Neural cell (in vitro differentiated cells): ENCODE data around the gene ILRUN. TPM values are rescaled to one million over a fixed set of nuclear protein-coding genes. Genes with fewer than 3 reads are reported as not detected.

Source experiments
- H2AFZ ChIP-seq: fragments of 200-600, 300-800 bp; sonication (generic), shearing (Covaris generic); 2 replicates; pipeline ENCODE4 v1.6.0; 2014; ENCODE audit warnings: low read depth, mild to moderate bottlenecking, antibody characterized with exemption, low read length, moderate library complexity
- H3F3A ChIP-seq: fragments of 200-600 bp; shearing (Covaris generic); 2 replicates; pipeline ENCODE4 v1.6.1; 2016; ENCODE audit warnings: mild to moderate bottlenecking, moderate library complexity, mixed read lengths, antibody characterized with exemption, low read length; ENCODE audit not compliant: insufficient read depth, poor library complexity, severe bottlenecking
- H3K27ac ChIP-seq: fragments of 200-600, 300-800 bp; sonication (generic), shearing (Covaris generic); 2 replicates; pipeline ENCODE4 v1.5.1; 2014; ENCODE audit warnings: mild to moderate bottlenecking, low read length, moderate library complexity
- H3K27me3 ChIP-seq: fragments of 300-800, 200-600 bp; sonication (generic), shearing (Covaris generic); 2 replicates; pipeline ENCODE4 v1.6.0; 2014; ENCODE audit warnings: mild to moderate bottlenecking, low read depth, low read length, moderate library complexity; ENCODE audit not compliant: insufficient read depth
- H3K36me3 ChIP-seq: fragments of 300-800, 200-600 bp; sonication (generic), shearing (Covaris generic); 2 replicates; pipeline ENCODE4 v1.5.1; 2014; ENCODE audit warnings: mild to moderate bottlenecking, antibody characterized with exemption, low read length, moderate library complexity; ENCODE audit not compliant: insufficient read depth
- H3K4me2 ChIP-seq: fragments of 300-800, 200-600 bp; sonication (generic), shearing (Covaris generic); 2 replicates; pipeline ENCODE4 v1.6.0; 2014; ENCODE audit warnings: mild to moderate bottlenecking, low read length
- H3K4me3 ChIP-seq: fragments of 300-800, 200-600 bp; sonication (generic), shearing (Covaris generic); 2 replicates; pipeline ENCODE4 v1.5.1; 2014; ENCODE audit warnings: mild to moderate bottlenecking, low read length, moderate library complexity
- H3K79me2 ChIP-seq: fragments of 200-600 bp; shearing (Covaris generic); replicated peaks from 2 replicates; pipeline ENCODE4 v1.6.0; 2014; ENCODE audit warnings: mild to moderate bottlenecking, low read length, moderate library complexity; ENCODE audit not compliant: insufficient read depth
- H3K9ac ChIP-seq: fragments of 300-800, 200-600 bp; sonication (generic), shearing (Covaris generic); 2 replicates; pipeline ENCODE4 v1.6.1; 2016; ENCODE audit warnings: mild to moderate bottlenecking, low read length, mixed read lengths
- H3K9me2 ChIP-seq: fragments of 200-600 bp; shearing (Covaris generic); 2 replicates; pipeline ENCODE4 v1.6.1; 2016; ENCODE audit warnings: mild to moderate bottlenecking, low read length, mixed read lengths; ENCODE audit not compliant: insufficient read depth
- H3K9me3 ChIP-seq: fragments of 200-600, 300-800 bp; sonication (generic), shearing (Covaris generic); 2 replicates; pipeline ENCODE4 v1.6.1; 2016; ENCODE audit warnings: mild to moderate bottlenecking, mixed run types, low read length, moderate library complexity, mixed read lengths
- H4K20me1 ChIP-seq: fragments of 200-600 bp; shearing (Covaris generic); 2 replicates; pipeline ENCODE4 v1.6.1; 2016; ENCODE audit warnings: mild to moderate bottlenecking, mixed run types; ENCODE audit not compliant: insufficient read depth
- CTCF ChIP-seq: fragments of 450-650 bp; IDR thresholded peaks from 2 replicates; pipeline ENCODE4 v1.5.1; 2014; ENCODE audit warnings: antibody characterized with exemption, mild to moderate bottlenecking, moderate library complexity; ENCODE audit not compliant: poor library complexity, severe bottlenecking
- EP300 ChIP-seq: fragments of 450-650 bp; conservative IDR thresholded peaks from 2 replicates; pipeline ENCODE4 v1.6.1; 2014; ENCODE audit warnings: antibody characterized with exemption, mild to moderate bottlenecking, moderate library complexity; ENCODE audit not compliant: poor library complexity, severe bottlenecking
- EZH2 ChIP-seq: fragments of 200-600, 300-800 bp; shearing (Covaris generic), sonication (generic); IDR thresholded peaks from 2 replicates; pipeline ENCODE4 v1.6.1; 2014; ENCODE audit warnings: antibody characterized with exemption, low read length, borderline replicate concordance, mild to moderate bottlenecking; ENCODE audit not compliant: insufficient read depth, poor library complexity, severe bottlenecking
- MXI1 ChIP-seq: fragments of 450-650 bp; conservative IDR thresholded peaks from 2 replicates; pipeline ENCODE4 v1.6.1; 2014; ENCODE audit warnings: antibody characterized with exemption, mild to moderate bottlenecking; ENCODE audit not compliant: poor library complexity, severe bottlenecking
- POLR2AphosphoS5 ChIP-seq: IDR thresholded peaks from 2 replicates; pipeline ENCODE4 v1.6.1; 2012
- RAD21 ChIP-seq: fragments of 450-650 bp; conservative IDR thresholded peaks from 2 replicates; pipeline ENCODE4 v1.6.1; 2014; ENCODE audit warnings: antibody characterized with exemption, mild to moderate bottlenecking, moderate library complexity
- REST ChIP-seq: IDR thresholded peaks from 2 replicates; pipeline ENCODE4 v1.6.1; 2012; ENCODE audit warnings: borderline replicate concordance
- SMC3 ChIP-seq: fragments of 450-650 bp; conservative IDR thresholded peaks from 2 replicates; pipeline ENCODE4 v1.6.1; 2014; ENCODE audit warnings: antibody characterized with exemption, mild to moderate bottlenecking, moderate library complexity; ENCODE audit not compliant: poor library complexity
- TAF1 ChIP-seq: IDR thresholded peaks from 2 replicates; pipeline ENCODE4 v1.6.1; 2012; ENCODE audit warnings: low read depth
- polyA plus RNA-seq: library from polyadenylated mRNA; depleted of rRNA; stranded (reverse); fragments of >200 nt; gene quantifications from 2 replicates; pipeline ENCODE4 v1.2.3, GENCODE V29; 2014

Gene ILRUN
- polyA plus RNA-seq, 1 donor from 2014 or later = 16.0 TPM

- Histone ChIP-seq H3K27me3 (no peaks in the 10 kb centered on the region), H3K36me3 (no peaks in the 10 kb centered on the region), H3F3A (no peaks in the 10 kb centered on the region), H3K9me2 (no peaks in the 10 kb centered on the region), H3K9ac (no peak overlapping the region), H3K79me2 (peaks cover 59% of the 10 kb centered on the region), H2AFZ (no peak overlapping the region), H3K27ac (no peak overlapping the region), H3K4me3 (no peak overlapping the region), H4K20me1 (no peaks in the 10 kb centered on the region), H3K9me3 (no peaks in the 10 kb centered on the region), H3K4me2 (no peak overlapping the region)
- TF ChIP-seq POLR2AphosphoS5 (no peak), SMC3 (no peak), CTCF (no peak), TAF1 (no peak)
These were observed 6.8 kb downstream of the ILRUN start for GRCh38 chr6:34689742-34690141.

GRCh38 chr6:34688956-34689355, 7.6 kb downstream of the ILRUN start:
- Histone ChIP-seq H3K9ac (no peak overlapping the region), H3K79me2 (peaks cover 51% of the 10 kb centered on the region), H3K36me3 (no peaks in the 10 kb centered on the region), H3K9me2 (no peaks in the 10 kb centered on the region), H3K27me3 (no peaks in the 10 kb centered on the region), H3K27ac (no peak overlapping the region), H3F3A (no peaks in the 10 kb centered on the region), H3K4me3 (no peak overlapping the region), H3K9me3 (no peaks in the 10 kb centered on the region), H2AFZ (no peak overlapping the region), H3K4me2 (no peak overlapping the region), H4K20me1 (no peaks in the 10 kb centered on the region)
- no peak for TF ChIP-seq CTCF
- no peak for TF ChIP-seq SMC3
- no peak for TF ChIP-seq POLR2AphosphoS5
- no peak for TF ChIP-seq EZH2
- TF ChIP-seq EP300 = no peak
- TF ChIP-seq RAD21 = no peak
- TF ChIP-seq REST = no peak
- TF ChIP-seq TAF1 = no peak
- TF ChIP-seq MXI1 = no peak
